GM10266 (cell line): ENCODE data around the gene ZNF616.

ENCODE experiments used
- DNase-seq: peaks from one replicate; pipeline ENCODE4 v3.0.0; 2012; ENCODE audit errors: extremely low spot score
- CTCF ChIP-seq: IDR thresholded peaks from 2 replicates; pipeline ENCODE4 v1.5.1; 2012; ENCODE audit warnings: mild to moderate bottlenecking, low read depth; ENCODE audit not compliant: control insufficient read depth, insufficient read depth; ENCODE audit errors: missing control alignments

Gene ZNF616

GRCh38 chr19:52140032-52140710 is 433 bp upstream of the ZNF616 start:
- TF ChIP-seq CTCF: no peak
- DNase-seq: peak; percentile 94

- DNase-seq: peak; percentile 5
Measured at GRCh38 chr19:52138983-52139251, 821 bp downstream of the ZNF616 start.

GRCh38 chr19:52138278-52138982 is 1.3 kb downstream of the ZNF616 start:
- DNase-seq: no peak
- TF ChIP-seq CTCF: no peak

More at GRCh38 chr19:52138983-52139251, 821 bp downstream of the ZNF616 start:
- TF ChIP-seq CTCF: no peak

- TF ChIP-seq CTCF: no peak
- no peak for DNase-seq
Measured at GRCh38 chr19:52120286-52120685, 19.5 kb downstream of the ZNF616 start.

- no peak for DNase-seq
- no peak for TF ChIP-seq CTCF
Measured at GRCh38 chr19:52115526-52116053, 24.1 kb downstream of the ZNF616 start.

GRCh38 chr19:52114691-52115090 is 25.0 kb downstream of the ZNF616 start:
- DNase-seq: no peak
- no peak for TF ChIP-seq CTCF

- no peak for TF ChIP-seq CTCF
Measured at GRCh38 chr19:52112624-52113023, 27.1 kb downstream of the ZNF616 start.

More at GRCh38 chr19:52112624-52113023, 27.1 kb downstream of the ZNF616 start:
- no peak for DNase-seq
